Esophagus squamous epithelium (tissue), 5 donors: ENCODE results near the gene RNASE9. TPM values are rescaled to one million over a fixed set of nuclear protein-coding genes. Genes with fewer than 3 reads are reported as not detected.

Experiments
- DNase-seq: peaks from one replicate; lab custom pipeline; 2025; lab: John Stamatoyannopoulos, UW
- H3K27ac ChIP-seq, 4 donors: fragments of 200-600 bp; sonication (generic); one replicate each; pipeline ENCODE4 v1.5.1; 2016 to 2019; ENCODE audit warnings: mild to moderate bottlenecking in 1 of 4
- H3K27me3 ChIP-seq, 4 donors: fragments of 200-600 bp; sonication (generic); 1 replicate in 3 of 4; 2 replicates in 1 of 4; pipeline versions ENCODE4 v1.5.1 to v1.6.0; 2017 to 2021; ENCODE audit warnings: antibody characterized with exemption in 1 of 4
- H3K36me3 ChIP-seq, 3 donors: fragments of 200-600 bp; sonication (generic); one replicate each; pipeline ENCODE4 v1.5.1; 2016 to 2019
- H3K4me1 ChIP-seq, 3 donors: fragments of 200-600 bp; sonication (generic); one replicate each; pipeline ENCODE4 v1.5.1; 2017 to 2019
- H3K4me3 ChIP-seq, 4 donors: fragments of 200-600 bp; sonication (generic); 1 replicate in 3 of 4; 2 replicates in 1 of 4; pipeline ENCODE4 v1.5.1; 2016 to 2019; ENCODE audit warnings: mild to moderate bottlenecking in 2 of 4, moderate library complexity in 1 of 4
- H3K9me3 ChIP-seq, 3 donors: fragments of 200-600 bp; sonication (generic); one replicate each; pipeline ENCODE4 v1.5.1; 2016 to 2019
- POLR2A ChIP-seq, 4 donors: fragments of 450-650 bp; IDR thresholded peaks; one replicate each; pipeline ENCODE4 v1.6.1; 2017; ENCODE audit warnings: antibody characterized with exemption in 4 of 4, mild to moderate bottlenecking in 4 of 4, moderate library complexity in 3 of 4
- WGBS, 2 donors: methylation state at CpG; one replicate each; pipeline ENCODE4 v1.1.5; 2018; 5-methylcytosine and 5-hydroxymethylcytosine counted together
- intact Hi-C: fragments of 100-400 bp; cut with DNase I; formaldehyde crosslinking; loops from one replicate; pipeline ENCODE4 v1.15.0; 2022
- total RNA-seq, 4 donors: library from RNA; depleted of rRNA; stranded (reverse); fragments of >200 nt; gene quantifications; one replicate each; pipeline ENCODE4 v1.1.0, GENCODE V29; 2016
- TF ChIP-seq, protein P1 (sequence below), 6 experiments: fragments of 450-650 bp in 4 of 6; fragments of 200-600 bp in 2 of 6; sonication (generic) in 2 of 6; IDR thresholded peaks; one replicate each; pipeline ENCODE4 v1.5.1; 2016 to 2019; ENCODE audit warnings: antibody characterized with exemption in 6 of 6, mild to moderate bottlenecking in 4 of 6, moderate library complexity in 4 of 6
- donor health status: DM: yes; HTN: yes; CAD: no.

Gene RNASE9
- total RNA-seq = not detected

DNA sequence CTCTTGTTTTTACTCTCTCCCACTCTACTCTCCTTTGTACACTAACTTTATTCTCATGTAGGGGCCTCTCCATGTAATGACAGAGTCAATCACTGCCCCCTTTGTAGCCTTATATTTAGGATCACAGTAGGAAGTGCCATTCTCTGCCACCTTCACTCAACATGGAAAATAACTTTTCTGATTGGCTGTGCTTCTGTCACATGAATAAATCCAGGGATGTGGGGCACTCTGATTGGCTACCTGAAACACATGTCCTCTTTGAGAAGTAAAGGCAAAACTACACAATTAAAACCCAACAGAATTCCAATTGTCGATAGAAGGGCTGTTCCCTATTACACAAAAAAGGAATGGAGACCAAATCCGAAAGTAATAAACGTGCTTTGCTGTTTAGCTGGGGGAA, at the start of gene RNASE9:
TSS of gene RNASE9 (minus strand) at position 87 of the 400 bp plus-strand sequence.
- TF ChIP-seq, protein P1, sequence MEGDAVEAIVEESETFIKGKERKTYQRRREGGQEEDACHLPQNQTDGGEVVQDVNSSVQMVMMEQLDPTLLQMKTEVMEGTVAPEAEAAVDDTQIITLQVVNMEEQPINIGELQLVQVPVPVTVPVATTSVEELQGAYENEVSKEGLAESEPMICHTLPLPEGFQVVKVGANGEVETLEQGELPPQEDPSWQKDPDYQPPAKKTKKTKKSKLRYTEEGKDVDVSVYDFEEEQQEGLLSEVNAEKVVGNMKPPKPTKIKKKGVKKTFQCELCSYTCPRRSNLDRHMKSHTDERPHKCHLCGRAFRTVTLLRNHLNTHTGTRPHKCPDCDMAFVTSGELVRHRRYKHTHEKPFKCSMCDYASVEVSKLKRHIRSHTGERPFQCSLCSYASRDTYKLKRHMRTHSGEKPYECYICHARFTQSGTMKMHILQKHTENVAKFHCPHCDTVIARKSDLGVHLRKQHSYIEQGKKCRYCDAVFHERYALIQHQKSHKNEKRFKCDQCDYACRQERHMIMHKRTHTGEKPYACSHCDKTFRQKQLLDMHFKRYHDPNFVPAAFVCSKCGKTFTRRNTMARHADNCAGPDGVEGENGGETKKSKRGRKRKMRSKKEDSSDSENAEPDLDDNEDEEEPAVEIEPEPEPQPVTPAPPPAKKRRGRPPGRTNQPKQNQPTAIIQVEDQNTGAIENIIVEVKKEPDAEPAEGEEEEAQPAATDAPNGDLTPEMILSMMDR (IDR thresholded peaks at IDR 0.05) = no peak
- no peak for TF ChIP-seq POLR2A (IDR thresholded peaks at IDR 0.05)
- DNase-seq = no peak
- Histone ChIP-seq H3K27ac (no peak within 1 kb of the TSS), H3K4me3 (no peak within 1 kb of the TSS), H3K9me3 (no peaks in the 10 kb centered on the region), H3K27me3 (no peaks in the 10 kb centered on the region), H3K36me3 (no peaks in the 10 kb centered on the region), H3K4me1 (no peaks in the 10 kb centered on the region)
- 80 to 89% methylated on average over 3 of the region's 3 CpGs for WGBS, 2 donors
- intact Hi-C loops = no loop called here

DNA sequence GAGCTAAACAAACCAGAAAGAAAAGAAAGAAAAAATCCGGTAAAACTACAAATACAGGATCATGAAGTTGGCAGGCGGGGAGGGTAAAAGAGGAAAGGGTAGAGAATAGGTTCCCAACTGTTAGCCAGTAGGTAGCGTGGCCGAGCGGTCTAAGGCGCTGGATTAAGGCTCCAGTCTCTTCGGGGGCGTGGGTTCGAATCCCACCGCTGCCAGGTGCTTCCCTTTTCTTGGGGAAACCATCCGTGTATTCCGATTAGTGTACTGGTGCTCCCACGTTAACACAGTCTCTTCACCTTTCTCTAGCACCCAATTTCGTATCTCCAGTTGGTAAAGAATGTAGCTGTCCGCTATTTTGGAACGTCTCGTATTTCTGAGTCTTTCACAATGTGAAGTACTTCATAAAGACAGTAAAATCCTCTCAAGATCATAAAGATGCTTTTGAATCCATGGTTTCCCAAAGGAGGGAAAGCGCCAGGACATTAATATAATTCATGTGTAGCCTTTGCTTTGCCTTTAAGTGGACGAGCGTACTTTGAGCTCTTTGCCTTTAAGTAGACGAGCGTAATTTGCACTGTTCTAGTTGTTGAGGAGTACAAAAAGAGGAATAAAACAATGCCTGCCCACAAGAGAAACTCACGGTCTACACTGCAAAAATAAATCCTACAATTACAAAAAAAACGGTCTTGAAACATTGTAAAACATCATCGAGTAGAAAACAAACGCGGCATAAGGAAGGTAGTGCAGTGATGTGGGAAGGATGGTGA, 49.3 kb upstream of the RNASE9 start:
- no peaks in the 10 kb centered on the region for H3K27me3 ChIP-seq
- intact Hi-C loops = loop anchor here (5.0 to 10.0 kb wide), 2 partner anchors 268 to 365 kb away; partner anchors contain the start of gene PARP2
- no peaks in the 10 kb centered on the region for H3K9me3 ChIP-seq
- TF ChIP-seq, protein P1 (IDR thresholded peaks at IDR 0.05) = no peak
- TF ChIP-seq POLR2A (IDR thresholded peaks at IDR 0.05) = no peak
- H3K27ac ChIP-seq = peak overlapping the region; percentile 65 to 83 (median 76)
- peaks cover 0 to 42% (median 6%) of the 10 kb centered on the region in 3 donors for H3K4me1 ChIP-seq
- peak overlapping the region; percentile 67 to 95 (median 80) for H3K4me3 ChIP-seq
- 6% methylated on average over 27 of the region's 27 CpGs for WGBS, 2 donors
- H3K36me3 ChIP-seq = no peaks in the 10 kb centered on the region
- no peak for DNase-seq

DNA sequence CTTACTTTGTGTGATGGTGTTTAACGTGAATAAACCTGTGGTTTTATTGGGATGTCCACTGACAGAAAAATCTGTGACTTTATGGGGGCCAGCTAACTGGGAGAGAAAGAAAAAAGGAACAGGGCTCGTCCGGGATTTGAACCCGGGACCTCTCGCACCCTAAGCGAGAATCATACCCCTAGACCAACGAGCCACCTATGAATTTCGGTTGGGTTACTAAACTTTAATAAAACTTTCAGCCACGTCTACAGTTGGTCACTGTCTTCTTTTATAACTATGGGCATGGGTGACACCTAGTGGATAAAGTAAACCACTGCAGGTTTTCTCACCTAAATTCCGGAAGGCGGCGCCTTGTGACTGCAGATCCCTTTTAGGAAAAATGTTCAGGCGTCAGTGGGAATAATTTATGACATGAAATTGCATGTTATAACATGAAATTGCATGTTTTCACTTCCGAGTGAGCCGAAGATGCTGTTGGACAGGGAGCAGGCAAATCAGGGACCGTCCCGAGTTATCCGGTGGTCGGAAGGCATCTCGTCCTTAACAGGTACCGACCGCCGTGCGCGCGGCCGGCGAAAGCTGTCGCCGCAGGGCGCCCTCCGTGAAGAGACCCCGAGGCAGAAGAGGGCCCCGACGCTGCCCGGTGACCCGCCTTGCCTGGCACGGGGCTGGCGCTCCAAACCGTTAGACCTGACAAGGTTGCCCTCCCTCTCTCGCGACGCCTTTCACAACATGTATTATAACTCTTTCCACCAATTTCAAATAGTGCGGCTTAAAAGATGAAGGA, 48.6 kb upstream of the RNASE9 start:
- no peak for DNase-seq

DNA sequence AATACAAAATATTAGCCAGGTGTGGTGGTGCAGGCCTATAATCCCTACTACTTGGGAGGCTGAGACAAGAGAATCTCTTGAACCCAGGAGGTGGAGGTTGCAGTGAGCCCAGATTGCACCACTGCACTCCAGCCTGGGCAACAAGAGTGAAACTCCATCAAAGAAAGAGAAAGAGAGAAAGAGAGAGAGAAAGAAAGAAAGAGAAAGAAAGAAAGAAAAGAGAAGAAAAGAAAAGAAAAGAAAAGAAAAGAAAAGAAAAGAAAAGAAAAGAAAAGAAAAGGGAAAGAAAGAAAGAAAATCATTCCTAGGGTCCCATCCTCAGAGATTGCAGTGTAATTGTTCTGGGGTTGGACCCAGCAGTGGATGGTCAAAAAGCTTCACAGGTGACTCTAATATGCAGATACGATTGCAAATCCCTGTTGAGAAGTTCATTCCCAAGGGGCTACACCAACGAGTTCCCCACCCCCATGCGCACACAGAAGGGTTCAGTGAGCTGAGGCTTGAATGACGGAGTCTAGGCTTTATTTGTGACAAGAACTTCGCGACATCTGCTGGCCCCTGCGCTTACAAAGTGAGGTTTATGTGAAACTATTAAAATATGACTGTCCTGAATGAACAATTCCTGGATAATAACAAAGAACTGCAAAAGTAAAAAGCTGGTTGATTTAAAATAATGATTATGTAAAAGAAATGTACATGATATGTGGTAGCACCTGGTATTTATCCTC, 47.7 kb upstream of the RNASE9 start:
- H3K36me3 ChIP-seq = no peaks in the 10 kb centered on the region
- intact Hi-C loops = loop anchor here (5.0 kb wide), 1 partner anchor 196 kb away; the partner anchor contains the start of gene TEP1
- no peaks in the 10 kb centered on the region for H3K9me3 ChIP-seq
- WGBS, 2 donors = 69 to 71% methylated on average over 7 of the region's 7 CpGs
- H3K4me1 ChIP-seq = peaks cover 0 to 28% (median 6%) of the 10 kb centered on the region in 3 donors
- H3K4me3 ChIP-seq = no peak overlapping the region
- no peaks in the 10 kb centered on the region for H3K27me3 ChIP-seq
- H3K27ac ChIP-seq = no peak overlapping the region
- no peak for DNase-seq
- TF ChIP-seq POLR2A (IDR thresholded peaks at IDR 0.05) = no peak
- TF ChIP-seq, protein P1 (IDR thresholded peaks at IDR 0.05) = no peak

More for the DNA sequence above, 48.6 kb upstream of the RNASE9 start:
- H3K9me3 ChIP-seq = no peaks in the 10 kb centered on the region
- no peaks in the 10 kb centered on the region for H3K27me3 ChIP-seq
- 0 to 1% methylated on average over 14 to 37 of the region's 44 CpGs for WGBS, 2 donors
- peaks cover 0 to 35% (median 6%) of the 10 kb centered on the region in 3 donors for H3K4me1 ChIP-seq
- TF ChIP-seq, protein P1 (IDR thresholded peaks at IDR 0.05) = peak; percentile 93 to 99 (median 98)
- TF ChIP-seq POLR2A (IDR thresholded peaks at IDR 0.05) = no peak
- H3K4me3 ChIP-seq = peak overlapping the region; percentile 67 to 95 (median 80)
- intact Hi-C loops = loop anchor here (5.0 to 10.0 kb wide), 3 partner anchors 197 to 365 kb away; partner anchors contain the start of genes PARP2 and TEP1
- H3K27ac ChIP-seq = peak overlapping the region; percentile 65 to 83 (median 76)
- H3K36me3 ChIP-seq = no peaks in the 10 kb centered on the region
